GM12891 (cell line): Measurements from ENCODE around the gene TRPM3.

Experiments used
- DNase-seq: peaks from one replicate; pipeline ENCODE4 v3.0.0; 2011; ENCODE audit warnings: low spot score; ENCODE audit not compliant: insufficient read length
- FAIRE-seq: peaks from 2 replicates; lab custom pipeline; 2011; peaks lifted over from hg19 to GRCh38; lab: Jason Lieb, UNC
- PAX5 ChIP-seq: IDR thresholded peaks from 2 replicates; pipeline ENCODE4 v1.6.1; 2011; ENCODE audit warnings: low read length, moderate library complexity, mild to moderate bottlenecking; ENCODE audit not compliant: insufficient read depth, severe bottlenecking
- POLR2A ChIP-seq: IDR thresholded peaks from 2 replicates; pipeline ENCODE4 v1.6.1; 2011; ENCODE audit warnings: low read depth, low read length, control low read depth
- POLR2AphosphoS5 ChIP-seq: IDR thresholded peaks from 2 replicates; pipeline ENCODE4 v1.6.1; 2011; ENCODE audit warnings: low read depth, low read length, control low read depth
- POU2F2 ChIP-seq: IDR thresholded peaks from 2 replicates; pipeline ENCODE4 v1.6.1; 2011; ENCODE audit warnings: low read depth, mild to moderate bottlenecking, control low read depth, low read length, moderate library complexity
- SPI1 ChIP-seq: IDR thresholded peaks from 2 replicates; pipeline ENCODE4 v1.6.1; 2011; ENCODE audit warnings: low read depth, low read length, control low read depth
- TAF1 ChIP-seq: IDR thresholded peaks from 2 replicates; pipeline ENCODE4 v1.6.1; 2011; ENCODE audit warnings: low read depth, low read length, control low read depth

TRPM3 gene

DNA sequence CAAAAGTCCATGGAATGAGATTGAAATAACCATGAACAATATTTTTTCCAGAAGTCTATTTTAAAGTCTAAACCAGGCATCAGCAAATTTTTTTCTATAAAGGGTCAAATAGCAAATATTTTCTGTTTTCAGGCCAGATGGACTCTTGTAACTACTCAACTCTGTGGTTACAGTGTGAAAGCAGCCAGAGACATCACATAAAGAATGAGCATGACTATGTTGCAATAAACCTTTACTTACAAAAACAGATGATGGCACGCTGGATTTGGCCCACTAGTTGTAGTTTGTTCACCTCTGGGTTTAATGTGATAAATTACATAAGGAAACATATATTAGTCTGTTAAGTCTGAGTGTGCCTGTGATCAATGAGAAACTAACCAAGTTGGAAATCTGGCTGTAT lies 319.2 kb downstream of the TRPM3 start:
- FAIRE-seq (no peak), DNase-seq (no peak)
- no peak for TF ChIP-seq SPI1
- TF ChIP-seq TAF1: no peak
- no peak for TF ChIP-seq POLR2AphosphoS5
- no peak for TF ChIP-seq POLR2A
- no peak for TF ChIP-seq PAX5
- TF ChIP-seq POU2F2: no peak

GRCh38 chr9:70801181-70801829 lies 320.1 kb downstream of the TRPM3 start:
- TF ChIP-seq TAF1: no peak
- TF ChIP-seq SPI1: no peak
- TF ChIP-seq PAX5: no peak
- no peak for TF ChIP-seq POU2F2
- no peak for TF ChIP-seq POLR2AphosphoS5
- TF ChIP-seq POLR2A: no peak
- no peak for FAIRE-seq
- no peak for DNase-seq

DNA sequence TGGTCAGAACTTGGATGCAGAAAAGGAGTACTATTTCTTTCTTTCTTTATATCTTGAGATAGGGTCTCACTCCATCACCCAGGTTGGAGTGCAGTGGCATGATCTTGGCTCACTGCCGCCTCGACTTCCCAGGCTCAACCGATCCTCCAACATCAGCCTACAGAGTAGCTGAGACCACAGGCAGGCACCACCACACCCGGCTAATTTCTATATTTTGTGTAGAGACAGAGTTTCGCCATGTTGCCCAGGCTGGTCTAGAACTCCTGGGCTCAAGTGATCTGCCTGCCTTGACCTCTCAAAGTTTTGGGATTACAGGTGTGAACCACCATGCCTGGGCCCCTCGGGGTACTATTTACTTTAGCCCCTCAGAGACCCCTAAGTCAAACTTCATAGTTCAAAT lies 323.4 kb downstream of the TRPM3 start:
- DNase-seq (no peak), FAIRE-seq (no peak)
- no peak for TF ChIP-seq PAX5
- TF ChIP-seq POLR2A: no peak
- no peak for TF ChIP-seq POLR2AphosphoS5
- no peak for TF ChIP-seq POU2F2
- no peak for TF ChIP-seq TAF1
- no peak for TF ChIP-seq SPI1

DNA sequence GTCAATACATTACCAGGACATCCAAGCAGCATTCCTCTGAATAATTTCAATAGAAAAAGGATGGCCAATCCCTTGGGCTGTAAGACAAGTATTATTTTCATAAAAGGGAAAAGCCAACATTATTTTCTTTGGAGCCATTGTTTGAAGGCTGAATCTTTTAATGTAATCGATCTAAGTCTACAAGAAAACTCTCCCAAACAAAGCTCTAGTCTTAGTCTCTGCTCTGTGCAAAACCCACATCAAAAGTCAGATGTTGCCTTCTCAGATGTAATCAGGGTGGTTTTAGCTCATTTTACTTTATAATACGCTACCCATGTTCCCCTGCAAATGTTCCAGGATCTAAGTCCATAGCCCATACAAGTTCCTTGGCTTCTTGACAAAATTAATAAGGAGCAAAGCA lies 325.6 kb downstream of the TRPM3 start:
- no peak for DNase-seq
- no peak for TF ChIP-seq TAF1
- TF ChIP-seq POU2F2: no peak
- no peak for TF ChIP-seq POLR2A
- TF ChIP-seq PAX5: no peak
- no peak for TF ChIP-seq SPI1
- no peak for TF ChIP-seq POLR2AphosphoS5
- no peak for FAIRE-seq

GRCh38 chr9:70792796-70793195 lies 328.6 kb downstream of the TRPM3 start:
- TF ChIP-seq PAX5: no peak
- no peak for TF ChIP-seq TAF1
- TF ChIP-seq POU2F2: no peak
- no peak for TF ChIP-seq SPI1
- no peak for TF ChIP-seq POLR2AphosphoS5
- TF ChIP-seq POLR2A: no peak
- FAIRE-seq (no peak), DNase-seq (no peak)

- FAIRE-seq (no peak), DNase-seq (no peak)
- TF ChIP-seq SPI1 (no peak), POLR2AphosphoS5 (no peak), POLR2A (no peak), POU2F2 (no peak), TAF1 (no peak), PAX5 (no peak)
These were observed 329.5 kb downstream of the TRPM3 start for GRCh38 chr9:70791936-70792335.

DNA sequence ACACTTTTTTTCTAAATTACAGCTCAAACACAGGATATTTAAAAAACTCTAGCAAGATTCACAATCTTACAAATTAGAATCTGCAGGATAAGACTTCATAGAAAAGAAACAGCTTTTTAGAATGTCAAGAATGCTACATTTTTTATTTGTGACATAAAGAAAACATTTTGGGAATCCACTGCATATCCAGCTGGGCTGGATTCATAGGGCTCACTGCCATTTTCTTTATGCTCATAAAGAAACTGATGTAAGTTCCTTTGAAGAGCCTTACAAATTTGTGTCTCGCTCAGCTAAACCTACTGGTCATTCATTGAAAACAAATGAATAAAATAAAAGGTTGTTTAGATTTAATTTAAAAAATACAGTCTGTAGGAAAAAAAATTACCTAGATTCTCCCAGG lies 332.3 kb downstream of the TRPM3 start:
- DNase-seq (no peak), FAIRE-seq (no peak)
- TF ChIP-seq POLR2A: no peak
- TF ChIP-seq SPI1: no peak
- no peak for TF ChIP-seq TAF1
- TF ChIP-seq POLR2AphosphoS5: no peak
- TF ChIP-seq POU2F2: no peak
- no peak for TF ChIP-seq PAX5

- no peak for DNase-seq
- no peak for FAIRE-seq
- TF ChIP-seq TAF1: no peak
- no peak for TF ChIP-seq SPI1
- no peak for TF ChIP-seq PAX5
- no peak for TF ChIP-seq POU2F2
- TF ChIP-seq POLR2AphosphoS5: no peak
- TF ChIP-seq POLR2A: no peak
These were observed 337.0 kb downstream of the TRPM3 start for GRCh38 chr9:70784456-70784855.

DNA sequence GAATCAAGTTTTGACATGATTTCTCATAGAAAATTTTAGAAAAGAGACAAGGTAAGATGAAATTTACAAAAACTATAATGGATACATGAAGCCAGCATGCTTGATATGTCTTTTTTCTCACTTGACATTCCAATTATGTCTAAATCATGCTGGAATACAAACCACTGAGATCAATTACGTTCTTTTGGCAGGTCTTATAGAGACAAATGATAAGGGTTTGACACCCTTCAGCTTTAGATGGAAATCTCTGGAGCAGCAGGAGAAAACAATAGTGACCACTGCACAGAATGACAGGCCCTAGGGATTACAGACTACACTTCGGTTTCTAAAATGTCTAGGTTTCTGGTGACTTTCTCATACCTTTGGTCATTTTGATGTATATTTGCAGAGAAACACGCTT lies 342.9 kb downstream of the TRPM3 start:
- no peak for FAIRE-seq
- DNase-seq: no peak
- TF ChIP-seq PAX5 (no peak), POLR2AphosphoS5 (no peak), TAF1 (no peak), SPI1 (no peak), POU2F2 (no peak)

DNA sequence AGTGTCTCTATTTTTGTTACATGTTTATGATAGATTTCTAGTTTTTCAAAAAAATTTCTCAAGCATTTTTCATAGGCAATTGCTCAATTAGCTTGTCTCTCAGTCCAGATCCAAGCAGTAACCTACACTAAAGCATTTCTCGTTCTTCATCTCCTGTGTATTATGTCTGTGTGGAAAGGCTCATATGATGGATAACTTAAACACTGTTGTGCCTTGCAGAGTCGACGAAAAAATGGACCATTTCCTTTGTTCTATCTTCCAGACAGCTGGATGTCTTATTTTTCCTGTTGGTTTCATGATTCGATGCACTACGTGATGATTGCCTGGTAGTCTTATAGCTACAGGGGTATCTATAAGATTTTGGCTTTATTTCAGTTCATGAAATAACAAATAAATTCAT lies 347.8 kb downstream of the TRPM3 start:
- no peak for DNase-seq
- TF ChIP-seq POLR2A (no peak), SPI1 (no peak), POLR2AphosphoS5 (no peak), TAF1 (no peak), POU2F2 (no peak), PAX5 (no peak)
- FAIRE-seq: no peak
